Measurements from ENCODE around the gene ST3GAL5. TPM values are rescaled to one million over a fixed set of nuclear protein-coding genes. Genes with fewer than 3 reads are reported as not detected.
A peak's percentile ranks its signal among the peaks of the same experiment; 100 is the strongest.

Gene ST3GAL5
- total and polyA plus RNA-seq, 8 donors, result 58.4 to 108 (median 93.9) TPM

DNA sequence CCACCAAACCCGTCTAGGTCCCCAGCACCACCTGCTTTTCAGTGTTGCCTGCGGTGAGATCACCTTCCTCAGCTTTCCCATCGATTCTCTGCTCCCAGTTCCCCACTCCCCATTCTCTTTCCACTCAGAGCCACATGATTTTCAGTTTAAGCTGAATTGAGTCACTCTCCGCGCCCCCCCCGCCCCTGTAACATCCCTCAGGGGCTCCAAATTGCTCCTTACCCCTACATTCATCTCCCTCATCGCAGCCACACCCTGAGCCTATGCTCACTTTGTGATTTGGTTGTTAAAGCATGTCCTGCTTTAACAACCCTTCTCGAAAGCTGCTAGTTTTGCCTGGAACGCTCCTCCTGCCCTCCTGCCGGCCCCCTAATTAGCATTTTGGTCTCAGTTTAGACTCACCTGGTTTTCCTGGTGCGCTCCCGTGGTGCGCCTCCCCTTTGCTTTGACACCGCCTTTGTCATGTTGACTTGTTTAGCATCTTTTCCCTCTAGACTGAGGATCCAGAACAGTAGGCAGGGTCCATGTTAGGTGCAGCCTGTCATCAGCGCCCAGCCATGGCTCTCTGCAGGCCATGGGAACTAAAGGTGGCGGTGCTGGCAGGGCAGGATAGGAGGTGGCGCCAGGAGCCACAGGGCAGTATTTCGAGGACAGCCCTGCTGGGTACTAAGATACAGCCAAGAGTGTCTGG, 60.8 kb downstream of the ST3GAL5 start:
- no peaks in the 10 kb centered on the region for H3K9me3 ChIP-seq
- TF ChIP-seq, protein P1, sequence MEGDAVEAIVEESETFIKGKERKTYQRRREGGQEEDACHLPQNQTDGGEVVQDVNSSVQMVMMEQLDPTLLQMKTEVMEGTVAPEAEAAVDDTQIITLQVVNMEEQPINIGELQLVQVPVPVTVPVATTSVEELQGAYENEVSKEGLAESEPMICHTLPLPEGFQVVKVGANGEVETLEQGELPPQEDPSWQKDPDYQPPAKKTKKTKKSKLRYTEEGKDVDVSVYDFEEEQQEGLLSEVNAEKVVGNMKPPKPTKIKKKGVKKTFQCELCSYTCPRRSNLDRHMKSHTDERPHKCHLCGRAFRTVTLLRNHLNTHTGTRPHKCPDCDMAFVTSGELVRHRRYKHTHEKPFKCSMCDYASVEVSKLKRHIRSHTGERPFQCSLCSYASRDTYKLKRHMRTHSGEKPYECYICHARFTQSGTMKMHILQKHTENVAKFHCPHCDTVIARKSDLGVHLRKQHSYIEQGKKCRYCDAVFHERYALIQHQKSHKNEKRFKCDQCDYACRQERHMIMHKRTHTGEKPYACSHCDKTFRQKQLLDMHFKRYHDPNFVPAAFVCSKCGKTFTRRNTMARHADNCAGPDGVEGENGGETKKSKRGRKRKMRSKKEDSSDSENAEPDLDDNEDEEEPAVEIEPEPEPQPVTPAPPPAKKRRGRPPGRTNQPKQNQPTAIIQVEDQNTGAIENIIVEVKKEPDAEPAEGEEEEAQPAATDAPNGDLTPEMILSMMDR (IDR thresholded peaks at IDR 0.05), result no peak
- H3K4me3 ChIP-seq, result no peak overlapping the region
- peaks cover 0 to 6% of the 10 kb centered on the region in 2 donors for H3K4me1 ChIP-seq
- H3K27ac ChIP-seq, result no peak overlapping the region
- intact Hi-C loops (cut with DNase I), result loop anchor here in 1 of 2 donors (5.0 kb wide), 1 partner anchor 249 kb away; no protein-coding TSS in a partner anchor
- DNase-seq, result no peak
- no peaks in the 10 kb centered on the region for H3K27me3 ChIP-seq
- peak; percentile 9 for ATAC-seq
- H3K36me3 ChIP-seq, result no peaks in the 10 kb centered on the region

DNA sequence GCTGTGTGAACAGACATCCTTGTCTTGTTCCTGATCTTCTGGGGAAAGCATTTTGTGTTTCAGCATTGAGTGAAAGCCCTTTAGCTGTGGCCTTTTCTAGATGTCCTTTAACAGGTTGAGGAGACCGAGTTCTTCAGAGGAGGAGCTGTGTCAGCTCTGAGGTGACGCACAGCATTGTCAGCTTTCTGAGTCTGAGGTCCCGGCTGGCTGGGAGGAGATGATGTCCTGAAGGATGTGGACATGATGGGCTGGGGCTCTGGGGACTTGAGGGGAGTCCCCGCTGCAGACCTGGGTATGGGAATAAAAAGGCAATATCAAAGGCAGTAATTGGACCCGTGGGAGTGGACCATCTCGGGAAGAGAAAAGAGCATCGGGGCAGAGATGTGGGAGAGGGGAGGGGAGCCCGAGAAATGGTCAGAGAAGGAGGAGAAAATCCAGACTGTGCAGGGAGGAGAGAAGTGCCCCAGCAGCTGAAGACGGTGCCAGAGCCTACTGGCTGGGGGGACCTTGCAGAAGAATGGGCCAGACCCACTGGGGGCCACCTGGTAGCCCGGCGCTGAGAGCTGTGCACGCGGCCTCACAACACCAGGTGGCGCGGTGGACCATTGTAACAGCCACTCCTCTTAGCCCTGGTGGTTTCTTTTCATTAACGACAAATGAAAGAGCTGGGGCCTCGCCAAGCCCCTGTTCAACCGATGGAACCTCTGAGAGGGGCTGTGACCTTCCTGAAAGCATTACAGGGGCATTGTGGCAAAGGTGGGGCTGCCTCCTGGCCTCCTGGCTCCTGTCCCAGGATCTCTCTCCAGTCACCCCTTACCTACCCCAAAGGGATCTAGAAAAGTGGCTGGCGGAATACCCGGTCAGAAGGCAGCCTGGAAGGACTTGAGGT, 61.6 kb downstream of the ST3GAL5 start:
- DNase-seq (peak in 3 of 4 donors; percentile 67 to 91 (median 69)), ATAC-seq (peak; percentile 99)
- Histone ChIP-seq H3K9me3 (no peaks in the 10 kb centered on the region), H3K36me3 (no peaks in the 10 kb centered on the region), H3K27ac (no peak overlapping the region), H3K4me3 (no peak overlapping the region), H3K4me1 (peaks cover 0 to 6% of the 10 kb centered on the region in 2 donors), H3K27me3 (no peaks in the 10 kb centered on the region)
- intact Hi-C loops (cut with DNase I), result loop anchor here in 1 of 2 donors (5.0 kb wide), 1 partner anchor 250 kb away; no protein-coding TSS in a partner anchor
- TF ChIP-seq, protein P1 (IDR thresholded peaks at IDR 0.05), result peak; percentile 87 to 92

DNA sequence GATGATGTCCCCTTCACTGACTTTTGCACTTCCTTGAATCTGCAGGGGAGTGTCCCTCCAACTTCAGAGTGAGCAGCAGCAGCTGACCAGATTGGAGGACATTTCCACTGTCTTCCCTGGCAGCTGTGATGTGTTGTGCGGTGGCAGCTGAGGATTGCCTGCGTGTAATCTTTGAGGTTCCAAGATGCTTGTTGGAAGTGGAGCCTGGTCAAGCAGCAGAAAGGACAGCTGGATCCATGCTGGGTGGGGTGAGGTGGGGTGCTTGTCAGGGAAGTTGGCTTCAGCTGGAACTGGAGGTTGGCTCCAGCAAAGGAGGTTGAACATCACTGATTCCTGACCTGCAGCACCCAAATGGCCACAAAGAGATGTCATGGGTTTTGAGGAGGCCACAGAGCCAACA, 64.8 kb downstream of the ST3GAL5 start:
- intact Hi-C loops (cut with DNase I), result no loop called here

DNA sequence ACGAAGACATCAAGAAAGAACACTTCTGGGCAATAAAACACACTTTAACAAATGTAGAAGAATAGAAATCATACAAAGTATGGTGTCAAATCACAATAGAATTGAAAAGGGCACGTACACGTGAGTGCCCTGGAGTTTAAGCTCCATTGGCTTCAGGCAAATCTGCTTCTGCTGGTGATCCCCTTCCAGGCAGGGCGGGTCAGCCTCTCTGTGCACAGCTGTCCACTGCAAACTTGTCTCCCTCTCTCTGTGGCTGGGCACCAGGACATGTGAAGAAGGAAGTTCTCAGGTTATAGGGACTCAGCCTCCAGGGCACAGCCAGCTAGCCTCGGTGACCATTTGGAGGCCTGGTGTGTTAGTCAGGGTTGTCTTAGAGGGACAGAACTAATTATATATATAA, 66.0 kb downstream of the ST3GAL5 start:
- no peaks in the 10 kb centered on the region for H3K27me3 ChIP-seq
- H3K4me1 ChIP-seq, result peaks cover 0 to 5% of the 10 kb centered on the region in 2 donors
- intact Hi-C loops (cut with DNase I), result no loop called here
- no peak overlapping the region for H3K27ac ChIP-seq
- no peaks in the 10 kb centered on the region for H3K36me3 ChIP-seq
- no peak overlapping the region for H3K4me3 ChIP-seq
- no peak for DNase-seq
- no peak for ATAC-seq
- TF ChIP-seq, protein P1 (IDR thresholded peaks at IDR 0.05), result no peak
- H3K9me3 ChIP-seq, result no peaks in the 10 kb centered on the region

More for the DNA sequence above, 64.8 kb downstream of the ST3GAL5 start:
- peaks cover 0 to 6% of the 10 kb centered on the region in 2 donors for H3K4me1 ChIP-seq
- DNase-seq, result no peak
- TF ChIP-seq, protein P1 (IDR thresholded peaks at IDR 0.05), result no peak
- no peak for ATAC-seq
- no peak overlapping the region for H3K27ac ChIP-seq
- no peaks in the 10 kb centered on the region for H3K9me3 ChIP-seq
- H3K36me3 ChIP-seq, result no peaks in the 10 kb centered on the region
- no peak overlapping the region for H3K4me3 ChIP-seq
- no peaks in the 10 kb centered on the region for H3K27me3 ChIP-seq
